ENCODE data around the gene MYOD1. TPM values are rescaled to one million over a fixed set of nuclear protein-coding genes. Genes with fewer than 3 reads are reported as not detected.

Gene MYOD1
- total RNA-seq, 1 donor from 2014 or later: not detected

DNA sequence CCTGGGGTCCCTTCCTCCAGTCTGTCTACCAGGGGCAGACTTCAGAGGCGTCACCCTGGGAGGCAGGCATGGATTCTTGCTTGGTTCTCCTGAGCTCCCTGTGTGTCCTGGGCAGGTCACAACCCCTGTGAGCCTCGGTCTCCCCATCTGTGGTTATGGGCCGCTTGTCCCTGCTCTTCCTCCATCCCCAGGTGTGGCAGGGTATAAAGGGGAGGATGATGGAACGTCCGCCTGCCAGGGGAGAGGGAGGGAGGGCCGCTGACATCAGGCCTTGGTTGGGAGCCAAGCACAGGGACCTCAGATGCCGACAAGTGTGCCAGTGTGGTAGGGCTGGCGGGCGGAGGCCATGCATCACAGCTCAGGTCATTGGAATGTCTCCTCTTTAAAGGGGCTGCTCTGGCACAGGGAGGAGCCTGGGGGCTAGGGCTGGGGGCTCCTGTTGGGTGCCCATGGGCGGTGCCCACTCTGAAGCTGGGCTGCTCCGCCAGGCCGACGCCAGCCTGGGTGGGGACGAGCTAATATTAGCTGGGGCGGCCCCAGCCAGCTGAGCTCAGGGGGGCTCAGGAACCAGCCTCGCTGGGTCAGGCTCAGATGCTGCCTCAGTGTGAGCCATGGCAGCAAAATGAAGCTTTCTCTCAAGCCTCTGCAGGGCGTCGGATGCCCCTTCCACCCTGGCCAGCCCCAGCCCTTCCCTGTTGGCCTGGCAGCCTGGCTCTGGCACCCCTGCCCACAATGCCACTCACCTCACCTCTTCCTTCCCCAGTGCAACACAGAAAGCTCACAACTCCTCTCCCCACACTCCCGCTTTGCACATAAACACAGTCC, 28.0 kb downstream of the MYOD1 start:
- no peaks in the 10 kb centered on the region for H3K36me3 Mint-ChIP-seq (ENCODE audit: low read depth, unreplicated experiment)
- H3K27me3 Mint-ChIP-seq (ENCODE audit: unreplicated experiment): peaks cover 14% of the 10 kb centered on the region
- TF ChIP-seq, protein P1, sequence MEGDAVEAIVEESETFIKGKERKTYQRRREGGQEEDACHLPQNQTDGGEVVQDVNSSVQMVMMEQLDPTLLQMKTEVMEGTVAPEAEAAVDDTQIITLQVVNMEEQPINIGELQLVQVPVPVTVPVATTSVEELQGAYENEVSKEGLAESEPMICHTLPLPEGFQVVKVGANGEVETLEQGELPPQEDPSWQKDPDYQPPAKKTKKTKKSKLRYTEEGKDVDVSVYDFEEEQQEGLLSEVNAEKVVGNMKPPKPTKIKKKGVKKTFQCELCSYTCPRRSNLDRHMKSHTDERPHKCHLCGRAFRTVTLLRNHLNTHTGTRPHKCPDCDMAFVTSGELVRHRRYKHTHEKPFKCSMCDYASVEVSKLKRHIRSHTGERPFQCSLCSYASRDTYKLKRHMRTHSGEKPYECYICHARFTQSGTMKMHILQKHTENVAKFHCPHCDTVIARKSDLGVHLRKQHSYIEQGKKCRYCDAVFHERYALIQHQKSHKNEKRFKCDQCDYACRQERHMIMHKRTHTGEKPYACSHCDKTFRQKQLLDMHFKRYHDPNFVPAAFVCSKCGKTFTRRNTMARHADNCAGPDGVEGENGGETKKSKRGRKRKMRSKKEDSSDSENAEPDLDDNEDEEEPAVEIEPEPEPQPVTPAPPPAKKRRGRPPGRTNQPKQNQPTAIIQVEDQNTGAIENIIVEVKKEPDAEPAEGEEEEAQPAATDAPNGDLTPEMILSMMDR (IDR thresholded peaks at IDR 0.05; ENCODE audit: unreplicated experiment): no peak
- DNase-seq (ENCODE audit: low spot score): no peak
- no peak overlapping the region for H3K4me3 Mint-ChIP-seq (ENCODE audit: unreplicated experiment)
- H3K4me1 Mint-ChIP-seq (ENCODE audit: unreplicated experiment): no peaks in the 10 kb centered on the region
- no peak overlapping the region for H3K27ac Mint-ChIP-seq (ENCODE audit: unreplicated experiment)
- H3K9me3 Mint-ChIP-seq (ENCODE audit: unreplicated experiment): no peaks in the 10 kb centered on the region

DNA sequence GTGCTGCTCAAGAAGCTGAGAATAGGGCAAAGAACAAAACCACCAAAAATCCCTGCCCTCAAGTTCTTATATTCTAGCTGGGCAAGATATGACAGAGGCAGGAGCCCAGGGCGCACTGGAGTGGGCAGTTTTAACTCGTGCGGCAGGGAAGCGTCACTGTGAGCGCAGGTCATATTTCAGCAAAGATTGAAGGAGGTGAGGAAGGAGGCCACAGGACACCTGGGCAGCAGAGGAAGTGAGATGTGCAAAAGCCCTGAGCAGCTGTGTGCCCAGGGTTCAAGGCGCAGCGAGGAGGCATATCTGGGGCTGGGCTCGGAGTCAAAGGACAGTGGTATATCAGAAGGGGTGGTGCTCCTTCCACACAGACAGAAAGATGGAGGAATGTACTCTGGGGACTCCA, 28.7 kb downstream of the MYOD1 start:
- Mint-ChIP-seq H3K9me3 (ENCODE audit: unreplicated experiment) (no peaks in the 10 kb centered on the region), H3K27me3 (ENCODE audit: unreplicated experiment) (peaks cover 16% of the 10 kb centered on the region), H3K36me3 (ENCODE audit: low read depth, unreplicated experiment) (no peaks in the 10 kb centered on the region), H3K27ac (ENCODE audit: unreplicated experiment) (no peak overlapping the region), H3K4me1 (ENCODE audit: unreplicated experiment) (no peaks in the 10 kb centered on the region), H3K4me3 (ENCODE audit: unreplicated experiment) (no peak overlapping the region)
- TF ChIP-seq, protein P1 (IDR thresholded peaks at IDR 0.05; ENCODE audit: unreplicated experiment): no peak
- no peak for DNase-seq (ENCODE audit: low spot score)

DNA sequence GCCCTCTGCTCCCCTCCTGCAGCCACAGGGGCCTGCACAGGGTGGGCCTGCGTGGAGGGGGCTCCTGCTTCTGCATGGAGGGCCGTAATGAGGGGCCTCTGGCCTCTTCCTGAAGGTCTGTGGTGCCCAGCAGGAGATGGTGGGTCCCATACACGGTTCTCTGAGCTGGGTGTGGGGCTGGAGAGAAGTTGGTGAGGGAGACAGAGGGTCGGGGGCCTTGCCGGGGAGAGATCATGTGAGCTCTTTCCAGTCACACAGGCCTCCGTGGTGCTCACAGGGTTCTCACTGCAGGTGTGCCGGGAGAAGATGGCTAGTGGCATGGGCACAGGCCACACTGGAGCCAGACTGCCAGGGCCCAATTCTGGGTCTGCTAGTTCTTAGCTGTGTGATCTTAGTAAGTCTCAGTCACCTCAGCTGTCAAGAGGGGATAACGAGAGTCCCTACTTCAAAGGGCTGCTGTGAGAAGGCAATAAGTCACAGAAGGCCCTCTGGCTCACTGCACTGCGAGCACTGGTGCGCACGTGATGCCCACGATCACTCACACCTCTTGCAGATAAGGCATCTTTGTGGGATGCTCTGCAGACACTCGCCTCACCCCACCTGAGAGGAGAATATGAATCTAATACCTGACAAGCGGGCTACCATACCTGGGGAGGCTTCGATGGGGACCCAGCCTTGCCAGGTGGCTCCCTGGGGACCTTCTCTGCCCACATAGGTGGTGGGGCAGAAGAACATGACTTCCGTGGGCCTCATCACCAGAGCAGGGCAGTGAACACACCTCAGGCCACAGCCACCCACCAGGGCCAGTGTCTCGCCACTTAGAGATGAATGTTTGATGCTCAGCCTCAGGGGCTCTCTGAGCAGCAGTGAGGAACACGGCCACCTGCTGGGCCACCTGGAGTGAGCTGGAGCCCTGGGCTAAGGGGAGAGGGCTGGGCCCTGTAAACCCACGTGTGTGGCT, 29.7 kb downstream of the MYOD1 start:
- Mint-ChIP-seq H3K4me1 (ENCODE audit: unreplicated experiment) (no peaks in the 10 kb centered on the region), H3K36me3 (ENCODE audit: low read depth, unreplicated experiment) (no peaks in the 10 kb centered on the region), H3K27me3 (ENCODE audit: unreplicated experiment) (peaks cover 15% of the 10 kb centered on the region), H3K9me3 (ENCODE audit: unreplicated experiment) (no peaks in the 10 kb centered on the region), H3K27ac (ENCODE audit: unreplicated experiment) (no peak overlapping the region), H3K4me3 (ENCODE audit: unreplicated experiment) (no peak overlapping the region)
- TF ChIP-seq, protein P1 (IDR thresholded peaks at IDR 0.05; ENCODE audit: unreplicated experiment): no peak
- DNase-seq (ENCODE audit: low spot score): no peak

DNA sequence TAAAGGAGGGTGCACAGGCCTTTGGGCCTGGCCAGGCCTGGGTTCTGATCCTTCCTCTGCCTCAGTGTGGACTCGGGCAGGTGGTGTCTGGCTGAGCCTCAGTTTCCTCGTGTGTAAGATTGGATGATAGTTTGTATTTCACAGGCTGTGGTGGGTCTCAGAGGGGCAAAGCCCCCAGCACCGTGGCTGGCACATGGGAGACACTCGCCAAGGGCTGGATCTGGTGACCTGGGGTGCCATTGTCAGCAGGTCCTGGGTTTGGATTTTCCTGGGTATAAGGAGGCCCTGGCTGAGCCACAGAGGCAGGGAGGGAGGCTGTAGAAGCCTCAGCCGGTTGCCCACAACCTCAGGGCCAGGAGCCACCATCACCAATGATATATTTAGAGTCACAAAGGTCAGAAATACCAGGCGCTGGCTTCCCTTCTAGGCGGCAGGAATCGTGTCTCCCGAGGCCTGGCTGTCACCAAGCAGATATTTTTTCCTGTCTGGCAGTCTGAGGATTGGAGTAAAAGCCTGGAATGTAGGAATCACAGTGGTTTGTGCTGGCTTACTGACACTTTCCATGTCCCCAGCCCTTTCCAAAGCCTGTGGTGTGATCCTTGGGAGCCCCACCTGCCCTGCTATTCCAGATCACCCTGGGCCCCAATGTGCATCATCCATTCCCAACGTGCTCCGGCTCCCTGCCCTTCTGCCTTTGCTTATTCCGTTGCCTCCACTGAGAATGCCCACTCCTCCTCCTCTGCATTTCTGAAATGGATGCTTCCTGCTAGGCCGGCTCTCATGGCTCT, 30.8 kb downstream of the MYOD1 start:
- TF ChIP-seq, protein P1 (IDR thresholded peaks at IDR 0.05; ENCODE audit: unreplicated experiment): no peak
- H3K36me3 Mint-ChIP-seq (ENCODE audit: low read depth, unreplicated experiment): no peaks in the 10 kb centered on the region
- H3K27ac Mint-ChIP-seq (ENCODE audit: unreplicated experiment): no peak overlapping the region
- no peak for DNase-seq (ENCODE audit: low spot score)
- H3K9me3 Mint-ChIP-seq (ENCODE audit: unreplicated experiment): no peaks in the 10 kb centered on the region
- H3K4me1 Mint-ChIP-seq (ENCODE audit: unreplicated experiment): no peaks in the 10 kb centered on the region
- peaks cover 15% of the 10 kb centered on the region for H3K27me3 Mint-ChIP-seq (ENCODE audit: unreplicated experiment)
- no peak overlapping the region for H3K4me3 Mint-ChIP-seq (ENCODE audit: unreplicated experiment)

Measured in endothelial cell (in vitro differentiated cells).